Spleen (tissue), 11 donors: Measurements from ENCODE around the gene DISC1. TPM values are rescaled to one million over a fixed set of nuclear protein-coding genes. Genes with fewer than 3 reads are reported as not detected.

Experiments used
- DNase-seq: peaks from one replicate; pipeline ENCODE4 v3.0.0-alpha.2; 2020
- H3K27ac ChIP-seq, 8 donors: fragments of 200-600 bp; sonication (generic) in 7 of 8; 1 replicate in 4 of 8; 2 replicates in 4 of 8; pipeline versions ENCODE4 v1.5.0 to v1.8.0; 2016 to 2021; ENCODE audit warnings: inconsistent platforms in 4 of 8, mild to moderate bottlenecking in 4 of 8, moderate library complexity in 1 of 8
- H3K27me3 ChIP-seq, 7 donors: fragments of 200-600 bp; sonication (generic) in 6 of 7; replicated peaks in 1 of 7; 1 replicate in 4 of 7; 2 replicates in 3 of 7; pipeline versions ENCODE4 v1.5.0 to v1.8.0; 2016 to 2021; ENCODE audit warnings: inconsistent platforms in 3 of 7, mild to moderate bottlenecking in 1 of 7
- H3K36me3 ChIP-seq, 6 donors: fragments of 200-600 bp; sonication (generic) in 5 of 6; 1 replicate in 4 of 6; 2 replicates in 2 of 6; pipeline versions ENCODE4 v1.5.0 to v1.8.0; 2016 to 2021; ENCODE audit warnings: inconsistent platforms in 2 of 6
- H3K4me1 ChIP-seq, 6 donors: fragments of 200-600 bp; sonication (generic) in 5 of 6; 1 replicate in 3 of 6; 2 replicates in 3 of 6; pipeline versions ENCODE4 v1.5.0 to v1.8.0; 2016 to 2021; ENCODE audit warnings: inconsistent platforms in 3 of 6
- H3K4me3 ChIP-seq, 8 donors: fragments of 200-600 bp; sonication (generic) in 7 of 8; 1 replicate in 4 of 8; 2 replicates in 4 of 8; pipeline versions ENCODE4 v1.5.0 to v1.8.0; 2016 to 2021; ENCODE audit warnings: inconsistent platforms in 4 of 8, mild to moderate bottlenecking in 4 of 8, moderate library complexity in 2 of 8
- H3K9me3 ChIP-seq, 8 donors: fragments of 200-600 bp; sonication (generic) in 7 of 8; 1 replicate in 4 of 8; 2 replicates in 4 of 8; pipeline versions ENCODE4 v1.5.0 to v1.8.0; 2016 to 2021; ENCODE audit warnings: inconsistent platforms in 4 of 8
- POLR2A ChIP-seq, 3 donors: fragments of 450-650 bp; IDR thresholded peaks; one replicate each; pipeline ENCODE4 v1.5.1; 2017; ENCODE audit warnings: antibody characterized with exemption in 3 of 3, mild to moderate bottlenecking in 1 of 3
- POLR2AphosphoS5 ChIP-seq, 3 donors: sonication (generic); formaldehyde crosslinking; IDR thresholded peaks; one replicate each; pipeline ENCODE4 v1.5.1; 2017; ENCODE audit warnings: antibody characterized with exemption in 3 of 3
- WGBS, 5 donors: extraction: QIAGEN DNeasy Blood & Tissue Kit in 3 of 5; methylation state at CpG; one replicate each; pipeline versions ENCODE4 v1.1.5 to v1.1.7; 2013 to 2018; 5-methylcytosine and 5-hydroxymethylcytosine counted together
- intact Hi-C: fragments of 100-400 bp; cut with DNase I; formaldehyde crosslinking; loops from one replicate; pipeline ENCODE4 v1.15.0; 2023; ENCODE audit warnings: low total_unique reads
- polyA plus RNA-seq, 3 donors: library from polyadenylated mRNA; stranded (reverse); fragments of 200-250 nt; gene quantifications; one replicate each; pipeline ENCODE4 v1.2.1, GENCODE V29; 2013
- total RNA-seq, 7 donors: library from RNA; depleted of rRNA in 3 of 7; stranded (reverse); fragments of >200 nt in 3 of 7; fragmentation: NEBNext Ultra II Directional in 4 of 7; extraction: Animal tissue kit (Norgen Biotek cat#: 25700) in 4 of 7; gene quantifications; one replicate each; pipeline versions ENCODE4 v1.1.0 to v1.2.1, GENCODE V29; 2016 to 2021
- TF ChIP-seq, protein P1 (sequence below), 11 experiments: fragments of 200-600 bp in 7 of 11; fragments of 450-650 bp in 4 of 11; sonication (generic) in 4 of 11; IDR thresholded peaks in 8 of 11; conservative IDR thresholded peaks in 3 of 11; 1 replicate in 7 of 11; 2 replicates in 4 of 11; pipeline versions ENCODE4 v1.4.0 to v1.8.0; 2016 to 2021; ENCODE audit warnings: antibody characterized with exemption in 11 of 11, inconsistent platforms in 4 of 11, mild to moderate bottlenecking in 1 of 11
- donor health status: healthy with polysubstance abuse.
- donor health status: DM: no; HTN: no; CAD: no; lungs with moderate emphysema.
- donor health status: DM: no; HTN: no; CAD: no.
- donor health status: Bipolar disorder and iron deficiency.
- donor health status: healthy.
- donor health status: DM: no; HTN: no; CAD: no.
- donor health status: DM: yes; HTN: yes; CAD: no.

DISC1 gene
- total and polyA plus RNA-seq, 10 donors = 0.89 to 36.4 (median 24.2) TPM

DNA sequence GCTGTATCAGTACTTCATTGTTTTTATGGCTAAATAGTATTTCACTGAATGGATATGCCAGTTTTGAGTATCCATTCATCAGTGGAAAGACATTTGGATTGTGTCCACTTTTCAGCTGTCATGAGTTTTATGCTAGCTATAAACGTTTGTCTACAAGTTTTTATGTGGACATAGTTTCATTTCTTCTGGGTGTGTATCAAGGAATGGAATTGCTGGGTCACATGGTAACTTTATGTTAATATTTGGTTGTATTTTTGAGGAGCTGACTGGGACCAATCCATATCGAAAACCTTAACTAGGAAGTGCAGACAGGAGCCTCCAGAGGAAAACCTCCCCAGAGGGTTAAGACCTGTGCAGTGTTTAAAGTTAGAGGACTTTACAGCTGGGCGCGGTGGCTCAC lies 31.8 kb upstream of the DISC1 start:
- no peak for DNase-seq
- intact Hi-C loops = loop anchor here (5.0 kb wide), 1 partner anchor 232 kb away; no protein-coding TSS in a partner anchor
- H3K27ac ChIP-seq = no peak overlapping the region
- H3K27me3 ChIP-seq = no peaks in the 10 kb centered on the region
- no peak overlapping the region for H3K4me3 ChIP-seq
- H3K4me1 ChIP-seq = peaks cover 0 to 24% (median 15%) of the 10 kb centered on the region in 6 donors
- WGBS, 5 donors = 85 to 92% (median 88%) methylated on average over 4 of the region's 4 CpGs
- no peaks in the 10 kb centered on the region for H3K9me3 ChIP-seq
- TF ChIP-seq POLR2A (IDR thresholded peaks at IDR 0.05) (no peak), POLR2AphosphoS5 (IDR thresholded peaks at IDR 0.05) (no peak)
- TF ChIP-seq, protein P1, sequence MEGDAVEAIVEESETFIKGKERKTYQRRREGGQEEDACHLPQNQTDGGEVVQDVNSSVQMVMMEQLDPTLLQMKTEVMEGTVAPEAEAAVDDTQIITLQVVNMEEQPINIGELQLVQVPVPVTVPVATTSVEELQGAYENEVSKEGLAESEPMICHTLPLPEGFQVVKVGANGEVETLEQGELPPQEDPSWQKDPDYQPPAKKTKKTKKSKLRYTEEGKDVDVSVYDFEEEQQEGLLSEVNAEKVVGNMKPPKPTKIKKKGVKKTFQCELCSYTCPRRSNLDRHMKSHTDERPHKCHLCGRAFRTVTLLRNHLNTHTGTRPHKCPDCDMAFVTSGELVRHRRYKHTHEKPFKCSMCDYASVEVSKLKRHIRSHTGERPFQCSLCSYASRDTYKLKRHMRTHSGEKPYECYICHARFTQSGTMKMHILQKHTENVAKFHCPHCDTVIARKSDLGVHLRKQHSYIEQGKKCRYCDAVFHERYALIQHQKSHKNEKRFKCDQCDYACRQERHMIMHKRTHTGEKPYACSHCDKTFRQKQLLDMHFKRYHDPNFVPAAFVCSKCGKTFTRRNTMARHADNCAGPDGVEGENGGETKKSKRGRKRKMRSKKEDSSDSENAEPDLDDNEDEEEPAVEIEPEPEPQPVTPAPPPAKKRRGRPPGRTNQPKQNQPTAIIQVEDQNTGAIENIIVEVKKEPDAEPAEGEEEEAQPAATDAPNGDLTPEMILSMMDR (IDR thresholded peaks at IDR 0.05 in 8 of 11, conservative IDR thresholded peaks at IDR 0.05 in 3 of 11) = no peak
- no peaks in the 10 kb centered on the region for H3K36me3 ChIP-seq

DNA sequence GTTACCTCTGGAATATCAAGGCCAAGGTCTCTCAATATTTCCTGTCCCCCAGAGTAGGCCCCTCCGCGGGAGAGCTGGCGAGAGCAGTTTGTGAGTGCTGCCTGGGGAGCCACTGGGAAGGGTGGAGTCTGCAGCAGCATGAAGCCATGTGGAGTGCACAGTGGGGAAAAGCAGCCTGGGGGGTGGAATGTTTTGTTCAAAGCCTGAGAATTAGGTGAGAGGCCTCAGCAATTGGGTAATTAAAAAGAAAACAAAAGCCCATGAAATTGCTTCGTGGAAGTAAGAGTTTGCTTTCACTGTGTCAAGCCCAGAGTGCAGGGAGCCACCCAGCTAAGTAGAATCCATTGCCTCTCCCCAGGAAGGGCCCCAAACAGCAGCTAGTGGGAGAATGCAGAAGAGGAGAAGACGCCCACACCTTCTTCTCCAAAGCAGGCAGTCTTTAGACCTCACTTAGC lies 30.2 kb upstream of the DISC1 start:
- 39 to 53% (median 47%) methylated on average over 5 of the region's 5 CpGs for WGBS, 5 donors
- no peak overlapping the region for H3K4me3 ChIP-seq
- no peak overlapping the region for H3K27ac ChIP-seq
- TF ChIP-seq POLR2A (IDR thresholded peaks at IDR 0.05) (no peak), POLR2AphosphoS5 (IDR thresholded peaks at IDR 0.05) (no peak)
- TF ChIP-seq, protein P1 (IDR thresholded peaks at IDR 0.05 in 8 of 11, conservative IDR thresholded peaks at IDR 0.05 in 3 of 11) = no peak
- no peaks in the 10 kb centered on the region for H3K27me3 ChIP-seq
- H3K9me3 ChIP-seq = no peaks in the 10 kb centered on the region
- intact Hi-C loops = no loop called here
- H3K36me3 ChIP-seq = no peaks in the 10 kb centered on the region
- peaks cover 0 to 24% (median 13%) of the 10 kb centered on the region in 6 donors for H3K4me1 ChIP-seq
- DNase-seq = no peak

DNA sequence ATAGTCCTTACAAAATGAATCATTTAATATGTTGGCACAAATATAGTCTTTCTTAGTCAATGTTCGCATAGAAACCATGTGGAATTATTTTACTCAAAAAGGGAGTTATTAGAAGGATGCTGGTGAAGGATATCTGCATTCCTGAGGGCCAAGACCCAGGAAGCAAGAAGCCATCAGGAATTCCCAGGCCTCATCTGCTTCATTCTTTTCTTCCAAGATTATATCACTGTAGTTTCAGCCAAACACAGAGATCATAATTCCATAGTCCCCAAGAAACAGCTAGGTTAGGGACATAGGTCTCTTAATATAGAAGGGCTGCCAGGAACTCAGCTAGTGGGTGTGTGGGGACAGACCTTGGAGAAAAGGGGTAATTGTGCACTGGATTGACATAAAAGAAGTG lies 28.6 kb upstream of the DISC1 start:
- Histone ChIP-seq H3K4me3 (no peak overlapping the region), H3K9me3 (no peaks in the 10 kb centered on the region), H3K4me1 (peaks cover 0 to 16% (median 6%) of the 10 kb centered on the region in 6 donors), H3K27ac (no peak overlapping the region), H3K27me3 (no peaks in the 10 kb centered on the region), H3K36me3 (no peaks in the 10 kb centered on the region)
- intact Hi-C loops = no loop called here
- 88 to 95% (median 91%) methylated on average over 1 of the region's 1 CpG for WGBS, 5 donors
- no peak for TF ChIP-seq POLR2A (IDR thresholded peaks at IDR 0.05)
- TF ChIP-seq, protein P1 (IDR thresholded peaks at IDR 0.05 in 8 of 11, conservative IDR thresholded peaks at IDR 0.05 in 3 of 11) = no peak
- no peak for TF ChIP-seq POLR2AphosphoS5 (IDR thresholded peaks at IDR 0.05)
- no peak for DNase-seq

DNA sequence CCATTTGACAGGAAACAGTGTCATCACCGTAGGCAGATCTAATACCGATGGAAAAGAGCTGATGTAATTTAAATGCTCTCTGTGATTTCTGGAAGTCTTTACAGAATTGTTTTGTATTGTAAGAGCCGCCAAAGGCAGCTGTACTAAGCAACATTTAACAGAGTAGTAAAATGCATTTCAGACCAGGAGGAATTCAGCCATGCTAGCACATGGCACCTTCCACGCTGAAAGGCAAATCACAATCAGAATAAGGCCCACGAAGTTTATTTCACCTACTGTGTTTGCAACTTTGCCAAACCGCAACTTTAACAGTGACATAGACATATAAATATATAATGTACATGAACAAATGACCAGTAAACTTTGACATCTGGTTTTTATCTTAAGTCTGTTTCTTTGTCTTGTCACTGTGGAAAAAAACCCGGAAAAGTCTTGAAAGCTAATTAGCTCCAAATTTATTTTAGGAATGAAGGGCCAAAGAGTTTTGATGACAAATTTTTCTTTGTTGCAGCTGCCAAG lies 26.1 kb upstream of the DISC1 start:
- Histone ChIP-seq H3K9me3 (no peaks in the 10 kb centered on the region), H3K4me1 (peaks cover 0 to 33% (median 12%) of the 10 kb centered on the region in 6 donors), H3K27ac (peak overlapping the region in 3 of 8 donors; percentile 11 to 27 (median 26)), H3K36me3 (no peaks in the 10 kb centered on the region), H3K27me3 (no peaks in the 10 kb centered on the region), H3K4me3 (no peak overlapping the region)
- no peak for DNase-seq
- TF ChIP-seq, protein P1 (IDR thresholded peaks at IDR 0.05 in 8 of 11, conservative IDR thresholded peaks at IDR 0.05 in 3 of 11) = no peak
- TF ChIP-seq POLR2AphosphoS5 (IDR thresholded peaks at IDR 0.05) (no peak), POLR2A (IDR thresholded peaks at IDR 0.05) (no peak)
- intact Hi-C loops = no loop called here
- 60 to 71% (median 66%) methylated on average over 7 of the region's 7 CpGs for WGBS, 5 donors
